ENCODE data around the gene BMPR1B.

The BMPR1B gene

GRCh38 chr4:94757192-94758140 lies at the start of gene BMPR1B:
BMPR1B (plus strand) TSS chr4:94757955; CDS start chr4:95104425, 346,470 bp downstream.
- DNase-seq (ENCODE audit: low read depth in 2 of 2), result no peak

GRCh38 chr4:94711635-94712034 lies 46.1 kb upstream of the BMPR1B start:
- DNase-seq (ENCODE audit: low read depth in 2 of 2), result no peak

- no peak for DNase-seq (ENCODE audit: low read depth in 2 of 2)
These were observed 43.2 kb upstream of the BMPR1B start for GRCh38 chr4:94714365-94715160.

GRCh38 chr4:94715726-94716125 lies 42.0 kb upstream of the BMPR1B start:
- DNase-seq (ENCODE audit: low read depth in 2 of 2), result no peak

GRCh38 chr4:94721310-94721709 lies 36.4 kb upstream of the BMPR1B start:
- DNase-seq (ENCODE audit: low read depth in 2 of 2), result no peak

- no peak for DNase-seq (ENCODE audit: low read depth in 2 of 2)
These were observed 35.5 kb upstream of the BMPR1B start for GRCh38 chr4:94722270-94722669.

- no peak for DNase-seq (ENCODE audit: low read depth in 2 of 2)
These were observed 35.0 kb upstream of the BMPR1B start for GRCh38 chr4:94722748-94723147.

- no peak for DNase-seq (ENCODE audit: low read depth in 2 of 2)
These were observed 33.6 kb upstream of the BMPR1B start for GRCh38 chr4:94724016-94724790.

GRCh38 chr4:94726524-94727123 lies 31.1 kb upstream of the BMPR1B start:
- DNase-seq (ENCODE audit: low read depth in 2 of 2), result no peak

GRCh38 chr4:94728056-94728766 lies 29.5 kb upstream of the BMPR1B start:
- no peak for DNase-seq (ENCODE audit: low read depth in 2 of 2)

GRCh38 chr4:94732358-94732698 lies 25.4 kb upstream of the BMPR1B start:
- no peak for DNase-seq (ENCODE audit: low read depth in 2 of 2)

GRCh38 chr4:94739741-94740140 lies 18.0 kb upstream of the BMPR1B start:
- DNase-seq (ENCODE audit: low read depth in 2 of 2), result no peak

- DNase-seq (ENCODE audit: low read depth in 2 of 2), result no peak
These were observed 16.5 kb upstream of the BMPR1B start for GRCh38 chr4:94741304-94741703.

GRCh38 chr4:94743838-94744237 lies 13.9 kb upstream of the BMPR1B start:
- no peak for DNase-seq (ENCODE audit: low read depth in 2 of 2)

- DNase-seq (ENCODE audit: low read depth in 2 of 2), result no peak
These were observed 12.9 kb upstream of the BMPR1B start for GRCh38 chr4:94744850-94745249.

GRCh38 chr4:94746746-94747145 lies 11.0 kb upstream of the BMPR1B start:
- no peak for DNase-seq (ENCODE audit: low read depth in 2 of 2)

GRCh38 chr4:94758141-94758699 lies 465 bp downstream of the BMPR1B start:
- DNase-seq (ENCODE audit: low read depth in 2 of 2), result no peak

- DNase-seq (ENCODE audit: low read depth in 2 of 2), result no peak
These were observed 1.1 kb downstream of the BMPR1B start for GRCh38 chr4:94758700-94759399.

- no peak for DNase-seq (ENCODE audit: low read depth in 2 of 2)
These were observed 2.0 kb downstream of the BMPR1B start for GRCh38 chr4:94759767-94760211.

GRCh38 chr4:94762326-94762725 lies 4.6 kb downstream of the BMPR1B start:
- DNase-seq (ENCODE audit: low read depth in 2 of 2), result no peak

Data from stimulated activated CD4-positive, alpha-beta T cell treated with anti-CD3 and anti-CD28 coated beads, Interleukin-12 subunit alpha, Interleukin-12 subunit beta, amount 100 ng/mL, for 24 hours (primary cell).